ENCODE measurements around the gene ANTKMT.
A peak's percentile ranks its signal among the peaks of the same experiment; 100 is the strongest.
"Not testable (repeated sequence)": the region's sequence is repeated elsewhere in the genome, so short reads cannot be mapped to it uniquely, and the experiment has no call there.

The ANTKMT gene

DNA sequence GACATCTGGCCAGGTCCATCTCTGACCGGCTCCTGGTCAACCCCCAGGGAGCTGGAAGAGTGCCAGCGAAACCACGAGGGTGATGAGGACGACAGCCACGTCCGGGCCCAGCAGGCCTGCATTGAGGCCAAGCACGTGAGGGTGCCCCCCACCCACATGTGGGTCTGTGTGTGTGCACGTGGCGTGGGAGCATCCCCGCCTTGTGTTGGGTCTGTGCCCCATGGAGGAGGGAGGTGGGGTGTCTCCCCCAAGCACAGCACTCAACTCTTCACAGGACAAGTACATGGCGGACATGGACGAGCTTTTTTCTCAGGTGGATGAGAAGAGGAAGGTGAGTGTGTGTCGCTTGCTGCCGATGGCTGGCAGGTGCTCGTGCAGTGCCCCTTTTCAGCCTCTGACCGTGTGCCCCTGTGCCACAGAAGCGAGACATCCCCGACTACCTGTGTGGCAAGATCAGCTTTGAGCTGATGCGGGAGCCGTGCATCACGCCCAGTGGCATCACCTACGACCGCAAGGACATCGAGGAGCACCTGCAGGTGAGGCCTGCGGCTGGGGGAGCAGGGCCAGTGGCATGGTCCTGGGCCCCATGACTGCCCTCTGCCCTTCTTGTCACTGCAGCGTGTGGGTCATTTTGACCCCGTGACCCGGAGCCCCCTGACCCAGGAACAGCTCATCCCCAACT, 39.1 kb upstream of the ANTKMT start:
- DNase-seq: no peak

DNA sequence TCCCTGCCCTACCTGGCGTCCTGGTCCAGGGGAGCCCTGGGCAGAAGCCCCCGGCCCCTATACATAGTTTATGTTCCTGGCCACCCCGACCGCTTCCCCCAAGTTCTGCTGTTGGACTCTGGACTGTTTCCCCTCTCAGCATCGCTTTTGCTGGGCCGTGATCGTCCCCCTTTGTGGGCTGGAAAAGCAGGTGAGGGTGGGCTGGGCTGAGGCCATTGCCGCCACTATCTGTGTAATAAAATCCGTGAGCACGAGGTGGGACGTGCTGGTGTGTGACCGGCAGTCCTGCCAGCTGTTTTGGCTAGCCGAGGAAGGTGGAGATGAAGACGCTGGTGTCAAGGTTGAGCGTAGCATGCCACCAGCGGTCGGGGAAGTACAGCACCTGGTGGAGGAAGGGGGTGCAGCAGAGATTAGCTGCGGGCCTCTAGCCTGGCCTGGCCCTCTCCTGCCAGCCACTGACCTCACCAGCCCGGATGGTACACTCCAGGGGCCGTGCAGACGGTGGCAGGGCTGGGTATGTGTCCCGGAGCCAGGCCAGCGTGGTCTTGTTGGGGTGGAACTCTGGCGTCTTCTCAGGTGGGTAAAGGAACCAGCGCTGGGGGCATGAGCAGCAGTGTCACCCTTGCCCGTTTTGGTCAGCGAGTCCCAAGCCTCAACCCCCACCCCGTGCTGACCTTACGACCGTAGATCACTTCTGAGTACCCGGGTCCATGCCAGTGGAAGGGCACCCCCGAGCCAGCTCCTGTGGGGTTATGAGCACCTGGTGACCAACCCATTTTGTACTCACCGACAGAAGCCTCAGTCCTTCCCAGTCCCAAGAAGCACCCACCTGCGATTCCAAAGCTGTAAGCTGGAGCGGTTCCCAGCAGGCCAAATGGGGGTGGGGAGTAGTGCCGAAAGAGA, 38.2 kb upstream of the ANTKMT start:
- no peak for DNase-seq

DNA sequence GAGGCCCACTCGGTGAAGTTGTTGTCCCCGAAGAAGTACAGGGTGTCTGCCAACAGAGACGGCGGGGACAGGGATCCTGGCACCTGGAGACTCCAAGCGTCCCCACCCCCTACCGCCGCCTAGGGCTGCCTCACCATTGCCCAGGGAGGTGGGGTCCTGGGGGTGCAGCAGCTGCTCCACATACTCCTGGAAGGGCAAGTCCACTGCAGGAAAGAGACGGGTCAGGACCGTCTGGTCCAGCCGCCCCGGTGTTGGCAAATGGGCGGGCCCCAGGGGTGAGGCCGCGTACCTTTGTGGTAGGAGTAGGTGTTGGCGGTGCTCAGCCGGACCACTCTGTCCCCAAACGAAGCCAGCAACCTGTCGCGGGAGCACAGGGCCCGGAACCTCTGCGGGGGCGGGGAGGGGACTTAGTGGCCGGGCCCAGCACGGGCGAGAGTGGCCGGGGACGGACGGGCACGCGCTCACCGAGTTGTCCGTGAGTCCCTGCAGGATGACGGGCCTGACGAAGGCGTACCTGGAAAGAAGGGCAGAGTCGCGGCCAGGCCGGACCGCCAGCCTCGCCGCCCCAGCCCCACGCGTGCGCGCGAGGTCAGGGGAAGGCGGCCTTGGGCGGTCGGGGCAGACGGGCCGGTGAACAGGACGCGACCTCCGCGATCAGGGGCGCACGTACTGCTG, 37.4 kb upstream of the ANTKMT start:
- no peak for DNase-seq

DNA sequence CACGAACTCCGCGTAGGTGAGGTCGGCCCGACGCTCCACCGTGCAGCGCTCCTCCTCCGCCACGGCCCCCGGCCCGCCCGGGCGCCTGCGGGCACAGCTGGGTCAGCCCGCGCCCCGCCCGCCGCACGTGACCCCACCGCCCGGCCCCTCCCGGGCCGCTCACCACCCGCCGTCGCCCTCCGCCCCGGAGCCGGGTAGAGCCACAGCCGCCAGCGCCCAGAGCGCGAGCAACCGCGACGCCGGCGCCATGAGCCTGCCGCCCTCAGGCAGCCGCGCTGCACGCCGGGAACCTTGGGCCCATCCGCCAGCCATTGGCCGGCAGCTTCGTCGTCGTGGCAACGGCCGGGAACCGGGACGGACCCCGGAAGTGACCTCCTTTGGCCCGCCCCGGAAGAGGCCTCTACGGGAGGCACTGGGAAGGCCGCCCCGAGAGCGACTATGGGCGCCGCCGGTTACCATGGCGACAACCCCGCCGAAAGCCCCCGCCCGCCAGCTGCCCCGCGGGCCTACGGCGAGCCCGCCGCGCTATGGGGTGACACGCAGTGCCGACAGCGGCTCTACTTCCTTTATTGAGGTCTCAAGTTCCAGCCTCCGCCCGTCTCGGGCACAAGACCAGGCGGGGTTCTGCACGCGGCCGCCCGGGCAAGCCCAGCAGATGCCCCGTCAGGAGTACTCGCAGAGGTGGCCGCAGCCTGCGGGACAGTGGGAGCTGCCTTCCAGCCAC, 36.7 kb upstream of the ANTKMT start, which contains the start of gene JMJD8:
Gene JMJD8 (minus strand): TSS at position 264 of the 724 bp plus-strand sequence. CDS start 15 bp downstream, at position 249.
- peak; percentile 56 for DNase-seq

DNA sequence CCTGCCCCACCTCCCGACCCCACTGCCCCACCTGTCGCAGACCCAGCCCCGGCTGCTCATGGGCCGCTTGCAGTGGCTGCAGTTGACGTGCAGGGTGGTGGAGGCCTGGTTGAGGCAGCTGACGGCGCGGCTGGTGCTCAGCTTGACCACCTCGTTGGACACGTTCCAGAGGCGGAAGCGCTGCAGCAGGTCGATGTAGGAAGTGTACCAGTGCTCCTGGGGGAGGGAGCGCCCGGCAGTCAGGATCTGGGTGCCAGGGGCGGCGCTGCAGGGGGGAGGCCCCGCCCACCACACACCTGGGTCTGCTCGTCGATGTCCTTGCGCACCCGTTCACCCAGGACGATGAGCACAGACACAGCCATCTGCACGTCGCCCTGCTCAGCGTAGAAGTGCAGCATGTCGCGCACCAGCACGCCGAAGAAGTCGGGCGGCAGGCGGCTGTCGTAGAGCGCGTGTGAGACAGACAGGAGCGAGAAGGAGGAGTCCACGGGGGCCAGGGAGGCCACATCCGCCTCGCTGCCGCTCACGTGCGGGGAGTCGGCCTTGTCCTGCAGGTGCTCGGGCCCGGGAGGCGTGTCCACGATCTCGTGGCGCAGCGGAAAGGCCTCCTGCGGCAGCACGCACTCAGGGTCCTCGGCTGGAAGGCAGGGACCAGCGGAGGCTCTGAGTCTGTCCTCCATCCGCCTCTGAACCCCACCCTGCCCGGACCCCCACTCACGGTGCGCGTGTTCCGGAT, 35.8 kb upstream of the ANTKMT start:
- no peak for DNase-seq

DNA sequence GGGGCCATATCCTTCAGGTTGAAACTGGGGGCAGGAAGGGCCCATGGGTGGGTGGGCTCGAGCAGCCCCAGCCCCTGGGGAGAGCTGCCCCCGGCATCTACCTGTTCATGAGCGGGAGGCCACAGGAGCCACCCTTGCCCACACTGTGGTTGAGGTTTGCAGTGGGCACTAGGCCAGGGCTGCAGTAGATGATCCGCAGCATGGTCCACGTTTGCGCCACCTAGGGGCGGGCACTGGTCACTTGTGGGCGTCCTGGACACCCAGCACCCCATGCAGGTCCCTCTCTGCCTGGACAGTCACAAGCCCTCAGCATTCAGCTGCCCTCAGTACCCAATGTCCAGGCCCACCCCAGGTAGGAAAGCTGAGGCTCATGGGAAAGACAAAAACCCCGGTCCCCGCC, 35.0 kb upstream of the ANTKMT start:
- no peak for DNase-seq

DNA sequence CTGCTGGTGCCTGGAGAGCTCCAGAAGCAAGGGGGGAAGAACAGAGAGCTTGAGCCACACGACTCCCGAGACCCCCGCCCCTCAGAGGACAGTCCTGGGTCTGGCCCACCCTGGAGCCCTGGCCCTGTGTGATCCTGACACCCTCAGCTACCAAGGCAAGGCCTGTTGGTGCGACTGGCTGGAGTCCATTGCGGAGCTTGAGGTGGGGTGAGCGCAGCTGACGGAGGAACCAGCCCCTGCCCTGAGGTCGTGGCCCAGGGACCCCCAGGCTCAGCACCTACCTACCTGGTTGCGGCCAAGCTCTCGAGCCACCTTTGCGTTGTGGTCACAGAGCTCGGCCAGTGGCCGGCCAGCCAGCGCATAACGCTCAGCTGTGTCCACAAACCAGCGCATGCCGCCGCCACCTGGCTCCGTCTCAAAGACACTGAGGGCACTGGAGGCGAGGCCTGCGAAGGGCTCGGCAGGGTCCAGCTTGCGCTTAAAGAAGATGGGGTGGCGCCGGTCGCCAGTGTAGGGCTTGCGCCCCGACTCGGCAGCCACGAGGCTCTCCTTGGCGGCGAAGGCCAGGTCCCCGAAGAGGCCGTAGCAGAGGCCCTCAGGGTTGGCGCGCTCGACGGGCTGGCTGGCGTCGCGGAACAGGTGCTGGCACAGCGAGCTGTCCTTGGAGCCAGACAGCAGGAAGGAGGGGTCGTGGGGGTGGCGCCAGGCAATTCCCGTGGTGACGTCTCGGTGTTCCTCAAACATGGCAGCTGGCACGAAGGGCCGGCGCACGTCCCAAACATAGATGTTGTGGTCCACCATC, 34.3 kb upstream of the ANTKMT start:
- no peak for DNase-seq

DNA sequence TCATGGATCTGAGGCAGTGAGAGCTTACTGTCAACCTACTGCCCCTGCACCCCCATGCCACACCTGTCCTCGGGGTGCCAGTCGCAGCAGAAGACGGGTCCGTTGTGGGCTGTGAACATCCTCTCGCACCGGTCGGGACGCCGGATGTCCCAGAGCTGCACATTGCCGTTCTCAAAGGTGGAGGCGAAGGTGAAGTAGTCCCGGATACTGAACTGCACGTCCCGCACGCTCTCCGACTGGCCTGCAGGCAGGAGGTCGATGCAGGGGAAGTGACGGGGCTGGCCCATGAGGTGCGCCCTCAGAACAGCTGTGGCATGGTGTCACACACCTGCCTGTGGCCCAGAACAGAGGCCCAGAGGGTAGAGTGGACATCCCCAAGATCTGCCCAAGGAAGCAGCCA, 33.4 kb upstream of the ANTKMT start:
- DNase-seq: no peak

DNA sequence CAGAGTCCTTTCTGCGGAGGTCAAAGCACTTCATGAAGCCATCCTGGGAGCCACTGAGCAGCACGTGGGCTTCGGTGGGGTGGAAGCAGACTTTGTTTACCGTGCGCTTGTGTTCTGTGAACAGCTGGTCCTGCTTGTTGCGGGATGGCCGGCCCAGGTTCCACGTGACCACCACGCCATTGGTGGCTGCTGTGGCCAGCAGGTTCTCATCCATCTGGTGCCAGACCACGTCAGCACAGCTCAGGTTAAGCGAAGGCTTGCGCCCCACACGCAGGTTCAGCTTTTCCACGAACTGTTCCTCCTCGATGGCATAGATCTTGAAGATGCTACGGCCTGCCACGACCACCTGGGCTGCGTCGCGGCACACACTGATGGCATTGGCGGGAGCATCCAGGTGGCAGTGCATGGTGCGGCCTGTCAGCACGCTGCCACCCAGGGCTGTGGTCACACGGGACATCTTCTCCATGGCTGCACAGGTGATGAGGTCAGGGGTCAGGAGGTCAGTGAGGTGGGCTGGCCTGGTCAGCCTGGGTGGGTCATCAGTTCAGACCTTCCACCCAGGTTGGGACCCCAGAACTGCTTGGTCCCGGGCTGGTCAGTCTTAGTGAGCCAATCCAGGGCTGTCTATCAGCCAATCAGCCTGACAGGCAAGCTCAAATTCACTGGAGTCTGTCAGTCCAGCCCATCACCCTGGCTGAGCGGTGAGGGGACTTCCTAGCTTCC, 31.6 kb upstream of the ANTKMT start:
- DNase-seq: no peak

DNA sequence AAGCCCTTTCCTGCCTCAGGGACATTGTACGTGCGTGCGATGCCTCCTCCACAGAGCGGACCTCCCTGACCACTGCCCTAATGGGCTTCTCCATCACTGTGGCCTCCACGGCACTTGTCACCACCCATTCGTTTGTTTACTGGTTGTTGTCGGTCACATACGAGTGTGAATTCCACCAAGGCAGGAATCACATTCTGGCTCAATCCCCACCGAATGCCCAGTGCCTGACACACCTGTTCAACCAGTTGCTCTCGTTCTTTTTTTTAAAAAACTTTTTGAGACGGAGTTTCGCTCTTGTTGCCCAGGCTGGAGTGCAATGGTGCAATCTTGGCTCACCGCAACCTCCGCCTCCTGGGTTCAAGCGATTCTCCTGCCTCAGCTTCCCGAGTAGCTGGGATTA, 29.7 kb upstream of the ANTKMT start:
- DNase-seq: not testable (repeated sequence)

DNA sequence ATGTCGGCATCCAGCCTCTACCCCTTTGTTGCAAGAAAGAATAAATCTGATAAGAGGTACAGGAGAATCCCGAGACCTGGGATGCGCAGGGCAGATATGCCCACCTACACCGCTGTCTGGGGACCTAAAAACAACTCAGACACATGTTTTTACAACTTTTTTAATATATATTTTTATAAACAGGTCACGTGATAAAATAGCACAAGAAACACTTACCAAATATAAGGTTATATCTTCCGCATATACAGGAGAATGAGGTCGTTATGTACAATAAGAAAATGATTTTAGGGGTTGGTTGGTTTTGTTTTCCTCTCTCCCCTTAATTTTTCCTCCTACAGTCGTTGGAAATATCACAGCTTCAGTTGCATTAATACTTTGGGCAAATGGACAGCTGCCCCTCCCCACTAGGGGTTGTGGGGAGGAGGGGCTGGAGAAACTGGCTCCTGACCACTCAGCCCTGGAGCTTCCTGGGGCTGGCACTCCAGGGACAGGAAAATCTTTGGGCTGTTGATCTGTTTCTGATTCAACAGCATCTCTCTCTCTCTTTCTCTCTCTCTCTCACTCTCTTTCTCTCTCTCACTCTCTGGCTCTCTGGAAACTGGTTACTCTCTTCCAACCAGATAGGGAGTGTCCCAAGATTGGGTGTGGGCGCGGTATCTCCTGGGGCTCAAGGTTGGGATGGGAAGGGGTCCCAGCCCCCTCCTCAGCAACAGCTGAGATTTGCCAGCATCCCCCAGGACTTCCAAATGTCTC, 28.4 kb upstream of the ANTKMT start:
- no peak for DNase-seq

DNA sequence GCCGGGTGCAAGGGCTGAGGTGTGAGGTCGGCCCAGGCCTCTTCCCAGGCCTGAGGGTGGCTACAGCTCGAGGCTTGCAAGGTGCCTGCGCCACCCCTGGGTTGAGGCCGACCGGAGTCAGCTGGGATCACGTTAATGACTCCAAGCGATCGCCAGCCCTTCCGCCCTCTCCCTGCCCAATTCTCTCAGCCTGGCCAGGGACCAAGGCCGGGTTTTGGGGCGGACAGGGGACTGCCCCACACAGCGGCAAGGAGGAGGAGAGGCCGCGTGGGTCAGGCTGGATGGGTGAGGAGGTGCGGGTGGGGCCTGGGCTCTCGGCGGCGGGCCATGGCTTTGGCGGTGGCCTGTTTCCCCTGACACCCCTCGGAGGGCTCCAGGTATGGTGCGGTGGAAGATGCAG, 27.6 kb upstream of the ANTKMT start:
- no peak for DNase-seq

DNA sequence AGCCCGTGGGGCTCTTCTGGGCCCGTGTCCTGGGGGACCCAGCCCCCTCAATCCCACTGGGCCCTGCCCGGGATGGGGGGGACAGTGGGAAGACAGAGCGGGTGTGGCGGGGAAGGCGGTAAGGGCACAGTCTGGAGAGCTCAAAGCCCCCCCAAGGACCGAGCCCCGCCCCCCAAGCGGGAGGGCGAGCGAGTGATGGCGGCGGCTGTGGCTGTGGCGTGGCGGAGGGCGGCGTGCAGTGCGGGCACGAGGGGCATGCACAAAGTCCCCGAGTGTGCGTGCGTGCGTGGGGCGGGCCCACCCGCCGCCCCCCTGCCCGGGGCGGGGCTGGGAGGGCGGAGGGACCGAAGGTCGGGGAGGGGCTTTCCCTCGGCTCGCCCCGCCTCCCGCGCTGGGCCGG, 27.2 kb upstream of the ANTKMT start:
- DNase-seq: no peak

DNA sequence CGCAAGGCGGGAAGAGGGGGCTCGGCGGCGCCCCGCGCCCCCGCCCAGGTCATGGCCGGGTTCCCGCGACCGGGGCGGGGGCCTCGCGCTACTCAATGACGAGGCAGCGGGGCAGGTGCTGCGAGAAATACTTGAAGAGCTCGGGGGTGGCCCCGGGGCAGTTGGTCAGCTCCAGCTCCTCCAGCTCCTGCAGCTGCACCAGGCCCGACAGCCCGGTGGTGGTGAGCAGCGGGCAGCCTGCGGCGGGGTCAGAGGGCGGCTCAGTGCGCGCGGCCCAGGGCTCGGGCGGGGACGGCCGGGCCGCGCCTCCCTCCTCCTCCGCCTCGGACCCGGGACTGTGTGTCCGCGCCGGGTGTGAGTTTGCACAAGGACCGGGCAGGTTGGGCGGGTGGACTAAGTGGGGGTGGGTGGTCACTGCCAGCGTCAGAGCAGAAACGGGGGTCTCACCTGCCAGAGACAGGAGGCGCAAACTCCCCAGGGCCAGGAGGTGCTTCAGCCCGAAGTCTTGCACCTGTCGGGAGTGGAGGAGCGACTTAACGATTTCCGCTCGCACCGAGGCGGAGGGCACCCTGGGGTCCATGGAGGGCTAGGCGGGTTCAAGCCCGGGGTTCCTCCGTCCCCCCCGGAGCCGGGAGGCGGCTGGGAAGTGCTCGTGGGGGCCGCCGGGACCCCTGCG, 26.6 kb upstream of the ANTKMT start:
- no peak for DNase-seq

DNA sequence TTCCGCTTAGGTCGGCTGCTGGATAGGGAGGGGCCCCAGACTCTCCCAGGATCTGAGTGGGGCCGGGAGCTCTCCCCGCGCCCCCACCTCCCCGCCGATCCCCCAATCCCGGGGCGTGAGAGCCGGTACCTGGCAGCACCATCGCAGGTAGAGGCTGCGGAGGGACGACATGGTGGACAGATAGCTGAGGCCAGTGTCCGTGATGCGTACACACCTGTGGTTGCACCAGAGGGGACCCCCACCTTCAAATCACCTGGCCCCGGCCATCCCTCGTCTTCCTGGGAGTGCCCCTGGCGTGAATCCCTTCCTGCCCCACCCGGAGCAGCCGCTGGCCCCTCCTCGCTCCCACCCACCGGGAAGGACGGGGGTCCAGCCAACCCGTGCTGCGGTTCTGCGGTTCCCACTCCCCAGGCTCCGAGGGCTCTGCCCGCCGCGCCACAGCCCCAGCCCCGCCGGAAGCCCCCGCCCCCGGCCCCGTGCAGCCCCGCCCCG, 26.0 kb upstream of the ANTKMT start:
- no peak for DNase-seq

DNA sequence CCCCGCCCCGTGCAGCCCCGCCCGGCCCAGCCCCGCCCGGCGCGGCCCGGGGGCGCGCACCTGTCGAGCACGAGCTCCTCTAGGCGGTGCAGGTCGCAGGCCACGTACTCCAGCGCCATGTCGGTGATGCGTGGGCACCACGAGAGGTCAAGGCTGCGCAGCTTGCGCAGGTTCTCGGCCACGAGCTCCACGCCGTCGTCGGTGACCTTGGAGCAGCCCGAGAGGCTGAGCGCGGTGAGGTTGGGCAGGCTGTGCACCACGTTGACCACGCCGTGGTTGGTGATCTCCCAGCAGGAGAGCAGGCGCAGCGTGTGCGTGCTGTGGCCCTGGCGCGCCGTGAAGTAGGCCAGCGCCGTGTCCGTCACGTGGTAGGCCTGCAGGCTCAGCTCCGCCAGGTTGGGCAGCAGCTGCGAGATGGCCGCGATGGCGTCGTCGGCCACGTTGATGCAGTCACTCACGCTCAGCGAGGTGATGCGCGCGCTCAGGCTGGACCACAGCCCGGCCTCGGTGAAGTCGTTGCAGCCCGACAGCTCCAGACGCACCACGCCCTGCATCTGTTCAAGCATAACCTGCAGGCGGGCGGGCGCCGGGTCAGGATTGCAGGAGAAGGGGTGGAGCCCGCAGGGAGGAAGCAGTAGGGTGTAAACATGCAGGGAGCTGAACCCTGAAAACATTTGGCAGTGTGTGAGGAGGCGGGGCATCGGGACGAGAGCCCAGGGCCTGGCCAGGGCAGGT, 25.4 kb upstream of the ANTKMT start:
- DNase-seq: no peak

DNA sequence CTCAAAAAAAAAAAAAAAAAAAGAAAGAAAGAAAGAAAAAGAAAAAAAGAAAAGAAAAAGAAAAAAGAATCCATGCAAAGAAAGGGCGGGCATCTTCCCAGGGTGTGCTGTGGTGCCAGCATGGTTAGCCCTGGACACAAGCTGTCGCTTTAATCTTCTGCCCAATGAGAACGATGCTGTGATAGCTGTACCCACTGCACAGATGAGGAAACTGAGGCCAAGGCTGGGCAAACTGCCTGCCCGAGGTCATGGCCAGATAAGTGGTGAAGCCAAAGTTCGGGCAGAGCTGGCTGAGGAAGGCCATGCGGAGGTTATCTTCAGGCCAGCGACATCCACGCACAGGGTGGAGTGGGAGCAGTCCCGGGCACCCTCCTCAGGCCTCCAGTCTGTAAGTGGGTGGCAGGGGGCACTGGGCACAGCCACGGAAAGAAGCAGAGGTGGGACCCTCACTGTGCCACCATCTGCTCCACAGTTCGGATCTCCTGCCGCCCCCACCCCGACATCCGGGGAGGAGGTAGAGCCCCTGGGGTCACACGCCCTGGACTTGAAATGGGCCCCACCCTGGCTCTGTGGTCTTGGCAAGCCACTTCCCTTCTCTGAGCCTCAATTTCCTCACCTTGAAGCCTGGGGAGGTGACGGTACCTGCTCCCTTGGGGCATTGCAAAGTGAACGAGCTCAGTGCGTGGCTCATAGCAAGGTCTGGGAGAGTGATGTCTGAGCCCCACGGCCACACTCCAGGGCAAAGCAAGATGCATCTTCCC, 21.9 kb upstream of the ANTKMT start:
- DNase-seq: no peak

Data from NCI-H2227 treated with DMSO at 0.1 percent for 48 hours (cell line).